Glomerular endothelial cell (primary cell): ENCODE data around the gene NUP214. TPM values are rescaled to one million over a fixed set of nuclear protein-coding genes. Genes with fewer than 3 reads are reported as not detected.

ENCODE experiments used
- DNase-seq: peaks from one replicate; pipeline ENCODE4 v3.0.0-alpha.2; 2011; ENCODE audit warnings: low read depth, low spot score; ENCODE audit errors: extremely low read depth
- total RNA-seq: library from RNA; depleted of rRNA; stranded (reverse); fragments of >200 nt; gene quantifications from 2 replicates; pipeline ENCODE4 v1.2.3, GENCODE V29; 2015

Gene NUP214
- total RNA-seq, result 19.4 and 36.9 TPM in 2 replicates

DNA sequence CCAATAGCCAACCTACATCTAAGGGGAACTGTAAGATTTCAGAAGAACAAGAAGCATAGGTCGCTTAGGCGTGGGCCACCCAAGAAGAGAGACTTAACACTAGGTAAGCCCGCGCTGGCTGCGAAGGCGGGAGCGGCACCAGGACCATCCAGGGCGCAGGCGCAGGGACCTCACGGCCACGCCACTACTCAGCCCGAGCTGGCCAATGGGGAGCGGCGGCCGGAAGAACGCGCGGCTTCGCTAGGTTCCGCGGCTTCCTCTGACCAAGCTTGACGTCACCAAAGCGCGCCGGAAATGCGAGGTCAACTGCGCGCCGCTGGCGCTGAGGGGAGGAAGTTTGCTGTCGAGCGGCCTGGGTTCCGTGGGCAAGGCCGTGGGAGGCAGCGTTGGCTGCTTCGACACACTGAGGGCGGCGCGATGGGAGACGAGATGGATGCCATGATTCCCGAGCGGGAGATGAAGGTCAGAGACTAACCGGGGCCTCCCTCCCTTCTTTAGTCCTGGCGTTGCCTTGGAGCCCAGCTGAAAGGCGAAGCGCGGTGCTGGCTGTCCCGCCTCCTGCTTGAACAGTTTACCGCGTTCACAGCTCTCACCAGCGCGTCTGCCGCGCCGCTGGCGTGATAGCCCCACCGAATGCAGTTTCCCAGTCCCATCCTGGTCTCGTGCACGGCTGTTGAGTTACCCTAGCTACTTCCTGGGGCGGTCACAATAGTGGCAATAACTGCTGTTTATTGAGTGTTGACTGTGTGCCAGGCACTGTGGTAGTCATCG lies at the start of gene NUP214:
NUP214 (plus strand) TSS at position 299 of the 771 bp plus-strand sequence; CDS start at position 418, 119 bp downstream.
- peak; percentile 80 for DNase-seq

DNA sequence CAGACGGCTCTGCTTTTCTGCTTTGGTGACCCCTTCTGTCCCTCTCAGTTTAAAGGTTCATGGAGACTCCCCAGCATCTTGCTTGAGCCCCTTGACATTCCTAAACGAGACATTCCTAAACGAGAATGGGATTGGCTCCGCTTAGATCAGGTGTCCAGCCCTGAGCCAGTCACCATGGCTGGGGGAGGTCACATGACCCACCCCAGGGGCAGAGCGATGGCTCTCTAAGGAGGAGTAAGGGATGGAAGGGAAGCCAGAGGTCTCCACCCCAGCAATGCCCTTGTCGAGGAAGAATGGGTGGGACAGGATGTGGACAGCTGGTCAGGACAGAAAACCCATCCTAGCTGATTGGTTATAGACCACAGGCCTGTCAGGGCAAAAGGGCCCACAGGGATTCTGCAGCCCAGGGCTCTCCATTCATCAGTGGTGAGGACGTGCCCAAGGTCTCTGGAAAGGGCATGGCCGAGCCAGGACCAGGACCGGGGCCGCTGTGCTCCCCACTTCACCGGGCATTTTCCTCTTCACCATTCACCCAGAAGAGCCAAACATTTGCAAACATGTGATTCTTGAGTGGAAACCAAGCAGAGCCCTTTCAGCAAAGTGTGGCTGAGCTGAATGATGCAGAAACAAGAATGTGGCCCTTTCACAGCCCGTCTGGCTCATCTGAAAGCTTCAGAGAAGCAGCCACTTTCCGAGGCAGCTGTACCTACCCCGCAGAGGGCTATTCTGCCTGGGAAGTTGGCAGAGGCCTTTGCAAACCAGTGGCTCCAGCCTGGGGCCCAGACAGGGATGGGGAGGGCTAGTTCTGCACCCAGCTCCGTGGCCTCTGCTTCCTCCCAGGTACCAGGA lies 48.8 kb upstream of the NUP214 start:
- no peak for DNase-seq

DNA sequence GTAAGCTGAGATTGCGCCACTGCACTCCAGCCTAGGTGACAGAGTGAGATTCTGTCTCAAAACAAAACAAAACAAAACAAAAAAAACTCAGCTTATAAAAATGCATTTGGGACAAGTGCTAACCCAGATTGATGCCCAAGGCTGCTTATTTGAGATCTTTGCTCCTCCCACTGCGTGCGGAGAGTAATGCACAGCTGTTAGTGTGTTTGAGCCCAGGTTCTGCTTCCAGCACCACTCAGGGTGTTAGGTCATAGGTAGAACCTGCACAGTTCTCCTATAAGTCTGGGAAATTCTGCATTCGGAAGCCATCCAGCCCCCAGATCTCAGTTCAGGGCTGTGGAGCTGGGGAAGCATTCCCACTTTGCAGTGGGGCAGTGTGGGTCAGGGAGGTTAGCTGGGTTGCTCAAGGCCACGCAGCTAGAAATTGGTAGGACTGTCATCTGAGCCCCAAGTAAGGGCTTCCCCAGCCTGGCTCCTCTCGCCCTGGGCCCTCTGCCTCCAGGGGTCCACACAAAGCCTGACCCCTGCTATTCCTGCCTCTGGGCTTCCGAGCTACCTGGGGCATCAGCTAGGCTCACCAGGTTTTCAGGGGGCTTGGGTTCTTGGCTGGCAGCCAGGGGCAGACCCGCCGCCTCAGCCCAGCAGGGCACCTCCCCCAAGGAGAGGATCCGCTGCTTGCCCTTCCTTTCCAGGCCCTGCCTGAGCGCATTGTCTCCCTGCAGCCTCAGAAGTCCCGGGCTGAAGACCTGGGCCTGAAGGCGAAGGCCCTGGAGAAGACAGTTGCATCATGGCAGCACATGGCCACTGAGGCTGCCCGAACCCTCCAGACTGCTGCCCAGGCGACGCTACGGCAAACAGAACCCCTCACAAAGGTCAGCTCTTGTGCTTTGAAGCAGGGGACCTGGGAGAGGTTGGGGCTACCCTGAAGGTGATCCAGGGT lies 46.7 kb upstream of the NUP214 start:
- DNase-seq, result no peak

DNA sequence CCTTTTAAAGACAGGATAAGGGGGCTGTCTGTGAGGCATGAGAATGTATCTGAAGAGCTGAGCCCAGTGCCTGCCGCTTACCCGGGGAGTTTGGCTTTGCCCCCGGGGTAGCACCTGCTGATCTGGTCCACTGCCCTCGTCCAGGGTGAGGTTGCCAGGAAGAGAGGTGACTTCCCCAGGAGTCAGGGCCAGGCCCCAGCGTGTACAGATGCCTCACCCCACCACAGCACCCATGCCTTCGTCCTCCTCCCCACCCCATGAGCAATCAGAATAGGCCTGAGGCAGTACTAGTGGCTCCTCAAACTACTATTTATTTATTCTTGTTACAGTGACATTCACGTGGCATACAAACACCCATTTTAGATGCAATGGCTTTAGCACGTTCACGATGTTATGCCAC lies 44.8 kb upstream of the NUP214 start:
- DNase-seq, result no peak

DNA sequence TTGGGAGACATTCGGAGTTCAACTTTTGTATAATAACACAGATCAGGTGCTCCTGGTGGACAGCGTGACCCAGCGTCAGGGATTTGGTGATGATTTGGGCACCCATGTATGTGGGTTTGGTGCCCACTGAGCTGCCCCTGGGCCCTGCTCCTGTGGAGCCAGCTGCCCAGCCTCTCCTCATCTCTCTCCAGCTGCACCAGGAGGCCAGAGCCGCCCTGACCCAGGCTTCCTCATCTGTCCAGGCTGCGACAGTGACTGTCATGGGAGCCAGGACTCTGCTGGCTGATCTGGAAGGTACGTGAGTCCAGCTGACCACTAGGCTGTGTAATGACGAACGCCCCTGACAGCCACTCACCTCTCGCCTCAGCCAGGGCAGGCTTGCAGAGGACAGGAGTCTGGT lies 43.5 kb upstream of the NUP214 start:
- no peak for DNase-seq

DNA sequence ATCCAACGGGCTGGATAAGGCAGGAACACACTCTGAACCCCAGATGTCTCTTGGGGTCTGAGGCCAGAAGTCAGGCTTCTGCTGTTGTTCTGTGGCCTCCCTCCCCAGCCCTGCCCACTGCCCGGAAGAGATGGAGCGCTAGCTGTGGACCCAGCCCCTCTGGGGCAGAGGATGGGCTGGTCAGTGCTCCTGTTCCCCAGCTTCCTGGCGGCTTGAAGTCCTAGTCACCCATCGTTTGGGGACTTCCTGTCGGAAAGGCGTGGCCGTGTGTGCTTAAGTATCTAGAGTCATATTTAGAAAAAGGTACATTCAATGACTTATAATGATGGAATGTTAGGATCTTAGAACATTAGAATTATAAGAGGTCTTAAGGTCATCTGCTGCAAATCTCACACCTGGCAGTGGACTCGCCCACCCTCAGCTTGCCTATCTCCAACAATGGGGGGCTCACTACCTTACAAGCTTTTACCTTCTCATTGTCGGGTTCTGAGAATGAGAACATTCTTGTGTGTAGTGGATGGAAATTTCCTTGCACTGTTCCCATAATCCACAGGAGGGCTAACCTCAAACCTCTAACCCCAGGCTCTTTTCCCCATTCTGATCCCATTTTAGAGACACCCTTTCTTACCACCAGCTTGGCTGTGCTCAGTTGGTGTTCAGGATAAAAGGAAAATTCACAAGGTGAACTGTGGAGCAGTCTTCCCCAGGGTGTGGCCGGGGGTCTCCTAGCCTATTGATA lies 42.4 kb upstream of the NUP214 start:
- no peak for DNase-seq

DNA sequence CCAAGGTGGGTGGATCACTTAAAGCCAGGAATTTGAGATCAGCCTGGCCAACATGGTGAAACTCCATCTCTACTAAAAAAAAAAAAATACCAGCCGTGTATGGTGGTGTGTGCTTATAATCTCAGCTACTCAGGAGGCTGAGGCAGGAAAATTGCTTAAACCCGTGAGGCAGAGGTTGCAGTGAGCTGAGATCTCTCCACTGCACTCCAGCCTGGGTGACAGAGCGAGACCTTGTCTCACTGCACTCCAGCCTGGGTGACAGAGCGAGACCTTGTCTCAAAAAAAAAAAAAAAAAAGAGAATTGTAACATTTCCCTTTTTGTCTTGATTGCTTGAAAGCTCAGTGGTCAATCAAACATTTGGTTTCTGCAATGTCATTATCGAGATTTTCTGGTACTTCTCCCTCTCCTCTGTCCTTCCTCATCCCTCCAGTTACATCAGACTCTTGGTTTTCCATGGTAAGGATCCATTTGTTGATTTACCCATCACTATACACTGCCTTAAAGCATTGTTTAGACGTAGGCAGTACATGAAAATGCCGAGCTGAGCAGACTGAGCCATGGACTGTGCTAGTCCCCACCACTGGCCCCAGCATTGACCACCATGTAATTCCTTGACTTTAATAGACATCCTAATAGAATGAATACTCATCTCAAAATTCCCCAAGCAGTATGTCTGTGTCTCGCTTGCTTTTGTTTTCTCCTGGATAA lies 40.6 kb upstream of the NUP214 start:
- no peak for DNase-seq

DNA sequence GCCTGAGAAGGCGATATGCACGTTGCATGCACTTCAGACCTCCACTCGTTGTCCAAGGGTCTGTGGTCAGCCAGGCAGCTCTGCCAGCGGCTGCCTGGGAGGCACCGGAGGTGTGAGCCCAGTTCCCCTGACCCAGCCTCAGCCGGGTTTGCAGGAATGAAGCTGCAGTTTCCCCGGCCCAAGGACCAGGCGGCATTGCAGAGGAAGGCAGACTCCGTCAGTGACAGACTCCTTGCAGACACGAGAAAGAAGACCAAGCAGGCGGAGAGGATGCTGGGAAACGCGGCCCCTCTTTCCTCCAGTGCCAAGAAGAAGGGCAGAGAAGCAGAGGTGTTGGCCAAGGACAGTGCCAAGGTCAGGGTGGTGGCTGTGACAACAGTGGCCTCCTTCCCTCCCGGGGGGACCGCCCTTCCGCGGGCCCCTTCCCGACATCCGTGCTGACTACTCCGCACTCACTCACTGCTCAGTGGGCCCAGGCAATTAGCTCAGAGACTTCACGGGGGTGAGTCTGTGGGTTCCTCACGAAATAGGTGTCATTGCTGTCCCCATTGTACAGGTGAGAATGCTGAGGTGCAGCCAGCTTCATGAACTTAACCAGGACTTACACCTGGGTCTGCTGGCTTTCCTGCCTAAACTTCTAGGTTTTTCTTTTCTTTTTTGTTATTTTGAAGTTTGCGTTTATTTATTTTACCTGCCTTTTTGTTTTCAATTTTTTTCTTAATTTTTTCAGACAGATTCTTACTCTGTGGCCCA lies 39.8 kb upstream of the NUP214 start:
- DNase-seq, result no peak

DNA sequence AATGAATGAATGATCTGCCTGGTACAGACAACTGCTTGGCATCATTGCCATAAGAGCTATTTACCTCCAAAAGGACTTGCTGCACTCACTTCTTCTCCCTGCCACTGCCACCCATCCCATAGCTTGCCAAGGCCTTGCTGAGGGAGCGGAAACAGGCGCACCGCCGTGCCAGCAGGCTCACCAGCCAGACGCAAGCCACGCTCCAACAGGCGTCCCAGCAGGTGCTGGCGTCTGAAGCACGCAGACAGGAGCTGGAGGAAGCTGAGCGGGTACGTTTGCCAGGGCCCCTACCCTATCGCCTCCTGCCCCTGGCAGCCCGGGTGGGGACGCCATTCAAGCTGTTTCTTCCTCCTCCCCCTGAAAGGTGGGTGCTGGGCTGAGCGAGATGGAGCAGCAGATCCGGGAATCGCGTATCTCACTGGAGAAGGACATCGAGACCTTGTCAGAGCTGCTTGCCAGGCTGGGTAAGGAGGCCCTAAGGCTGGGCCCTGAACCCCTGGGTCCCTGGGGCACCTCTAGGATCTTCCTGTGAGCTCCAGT lies 38.0 kb upstream of the NUP214 start:
- DNase-seq, result no peak

DNA sequence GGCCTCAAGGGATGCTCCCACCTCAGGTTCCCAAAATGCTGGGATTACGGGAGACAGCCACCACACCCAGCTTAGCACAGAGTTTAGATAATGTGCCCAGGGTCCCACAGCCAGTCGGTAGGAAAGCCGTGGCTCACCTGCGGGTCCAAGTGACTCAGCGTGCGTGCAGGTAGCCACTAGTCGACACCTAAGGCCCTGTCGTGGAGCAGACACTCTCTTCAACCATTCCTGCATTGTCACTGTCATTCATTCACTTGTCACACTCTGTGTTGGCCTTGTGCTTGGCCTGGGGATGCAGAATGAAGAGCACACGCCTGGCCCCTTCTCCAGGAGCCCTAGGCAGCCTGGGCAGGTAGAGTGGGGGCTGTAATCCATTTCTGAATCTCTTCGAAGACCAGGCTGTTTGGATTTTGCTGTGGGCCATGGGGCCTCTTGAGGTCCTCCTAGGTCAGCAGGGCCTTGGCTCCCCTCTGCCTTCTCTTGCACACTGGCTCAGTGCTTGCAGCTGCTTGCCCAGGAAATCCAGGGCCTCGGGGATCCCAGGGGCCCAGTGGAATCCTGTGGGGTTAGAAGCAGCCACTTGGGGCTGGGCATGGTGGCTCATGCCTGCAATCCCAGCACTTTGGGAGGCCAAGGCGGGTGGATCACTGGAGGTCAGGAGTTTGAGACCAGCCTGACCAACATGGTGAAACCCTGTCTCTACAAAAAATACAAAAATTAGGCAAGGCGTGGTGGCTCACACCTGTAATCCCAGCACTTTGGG lies 35.2 kb upstream of the NUP214 start:
- DNase-seq, result no peak

DNA sequence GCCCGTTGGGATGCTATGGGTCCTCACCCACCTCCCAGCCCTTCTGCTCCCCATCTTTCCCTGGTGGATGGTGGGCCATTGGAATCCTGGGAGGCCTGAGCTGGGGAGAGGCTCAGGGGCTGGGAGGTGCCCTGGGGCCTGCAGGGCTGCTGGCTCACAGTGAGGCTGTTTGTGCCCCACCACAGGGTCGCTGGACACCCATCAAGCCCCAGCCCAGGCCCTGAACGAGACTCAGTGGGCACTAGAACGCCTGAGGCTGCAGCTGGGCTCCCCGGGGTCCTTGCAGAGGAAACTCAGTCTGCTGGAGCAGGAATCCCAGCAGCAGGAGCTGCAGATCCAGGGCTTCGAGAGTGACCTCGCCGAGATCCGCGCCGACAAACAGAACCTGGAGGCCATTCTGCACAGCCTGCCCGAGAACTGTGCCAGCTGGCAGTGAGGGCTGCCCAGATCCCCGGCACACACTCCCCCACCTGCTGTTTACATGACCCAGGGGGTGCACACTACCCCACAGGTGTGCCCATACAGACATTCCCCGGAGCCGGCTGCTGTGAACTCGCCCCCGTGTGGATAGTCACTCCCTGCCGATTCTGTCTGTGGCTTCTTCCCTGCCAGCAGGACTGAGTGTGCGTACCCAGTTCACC lies 33.9 kb upstream of the NUP214 start:
- DNase-seq, result no peak

DNA sequence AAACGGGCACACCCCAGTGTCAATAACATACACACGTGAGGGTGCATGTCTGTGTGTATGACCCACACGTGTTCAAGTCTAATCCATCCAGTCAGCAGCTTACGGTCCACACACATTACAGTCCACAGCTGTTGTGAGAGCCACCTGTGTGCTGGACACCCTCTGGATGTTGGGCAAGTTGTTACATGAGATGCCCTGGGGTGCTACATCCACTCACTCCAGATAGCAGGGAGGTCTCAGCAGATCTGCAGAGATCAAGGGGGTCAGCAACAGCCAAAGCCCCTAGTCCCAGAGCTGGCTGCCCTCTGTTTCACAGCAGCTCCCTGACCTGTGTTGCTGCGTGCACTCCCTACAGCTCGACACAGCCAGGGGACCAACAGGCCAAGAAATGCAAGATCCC lies 33.4 kb upstream of the NUP214 start:
- DNase-seq, result no peak

DNA sequence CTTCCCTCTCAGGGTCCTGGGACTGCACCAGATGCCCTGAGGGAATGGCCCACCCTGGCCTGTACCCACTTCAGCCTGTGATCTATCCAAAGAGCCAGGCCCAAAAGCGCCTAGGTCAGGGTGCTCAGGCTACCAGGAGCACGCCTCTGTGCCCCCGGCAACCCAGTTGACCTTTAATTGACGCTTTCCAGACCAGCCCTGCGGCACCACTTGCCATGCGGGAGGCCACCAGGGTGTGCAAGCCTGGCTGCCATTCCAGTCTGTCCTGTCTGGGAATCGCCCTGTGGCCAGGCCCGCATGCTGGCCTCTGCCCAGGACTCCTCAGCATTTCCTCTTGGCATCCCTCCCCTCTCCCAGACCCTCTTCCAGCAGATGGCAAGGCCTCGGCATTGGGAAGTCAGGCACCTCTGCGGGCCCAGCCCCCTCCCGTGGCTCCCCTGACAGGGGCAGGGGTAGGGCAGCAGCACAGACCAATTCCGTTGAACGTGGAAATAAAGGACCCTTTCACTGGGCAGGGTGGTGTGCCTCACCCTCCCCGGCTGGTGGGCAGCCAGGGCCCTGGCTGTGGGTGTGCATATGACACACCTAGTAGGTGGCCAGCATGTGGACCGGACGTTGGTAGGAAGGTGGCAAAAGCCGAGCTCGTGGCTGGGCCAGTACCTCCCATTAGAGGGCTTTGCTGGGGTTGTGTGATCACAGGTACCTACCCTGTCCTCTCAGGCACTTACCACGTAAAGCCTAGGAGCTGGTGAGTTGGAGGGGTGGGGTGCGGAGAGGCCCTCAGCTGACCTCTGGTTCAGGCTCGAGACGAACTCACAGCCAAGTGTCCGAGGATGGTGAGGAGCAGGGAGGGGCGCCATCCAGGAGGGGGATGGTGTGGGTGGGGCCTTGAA lies 32.6 kb upstream of the NUP214 start:
- DNase-seq, result no peak

DNA sequence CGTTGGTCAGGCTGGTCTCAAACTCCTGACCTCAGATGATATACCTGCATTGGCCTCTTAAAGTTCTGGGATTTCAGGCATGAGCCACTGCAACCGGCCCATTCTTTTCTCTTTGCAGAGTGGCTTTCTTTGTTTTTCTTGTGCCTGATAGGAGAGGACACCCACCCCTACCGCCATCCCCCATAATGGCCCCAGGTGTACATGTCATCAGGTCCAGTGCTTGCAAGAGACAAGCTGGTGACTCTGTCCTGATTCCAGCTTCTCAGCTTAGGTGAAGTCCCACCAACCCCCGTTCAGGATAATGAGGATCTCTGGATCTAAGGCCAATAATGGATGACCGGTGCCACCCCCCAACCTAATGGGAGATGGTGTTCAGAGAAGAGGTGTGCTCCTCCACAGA lies 31.4 kb upstream of the NUP214 start:
- DNase-seq, result no peak

DNA sequence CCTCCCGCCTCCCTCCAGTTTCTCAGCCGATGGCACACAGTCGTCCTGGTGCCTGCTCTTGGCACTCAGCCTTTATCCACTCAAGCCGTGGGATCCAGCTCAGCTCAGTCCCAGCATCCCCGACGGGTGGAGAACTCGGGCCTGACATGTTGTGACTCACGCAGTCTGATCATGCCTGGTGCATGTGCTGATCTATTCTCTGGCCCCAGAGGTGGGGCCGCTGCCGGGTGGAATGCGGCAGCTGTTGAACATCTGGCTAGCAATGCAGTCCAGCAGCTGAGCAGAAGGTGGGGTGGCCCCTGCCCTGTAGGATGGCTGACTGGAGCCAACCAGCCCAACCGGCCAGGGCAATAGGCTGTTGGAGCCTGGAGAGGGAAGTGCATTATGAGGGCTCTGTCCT lies 30.8 kb upstream of the NUP214 start:
- no peak for DNase-seq

DNA sequence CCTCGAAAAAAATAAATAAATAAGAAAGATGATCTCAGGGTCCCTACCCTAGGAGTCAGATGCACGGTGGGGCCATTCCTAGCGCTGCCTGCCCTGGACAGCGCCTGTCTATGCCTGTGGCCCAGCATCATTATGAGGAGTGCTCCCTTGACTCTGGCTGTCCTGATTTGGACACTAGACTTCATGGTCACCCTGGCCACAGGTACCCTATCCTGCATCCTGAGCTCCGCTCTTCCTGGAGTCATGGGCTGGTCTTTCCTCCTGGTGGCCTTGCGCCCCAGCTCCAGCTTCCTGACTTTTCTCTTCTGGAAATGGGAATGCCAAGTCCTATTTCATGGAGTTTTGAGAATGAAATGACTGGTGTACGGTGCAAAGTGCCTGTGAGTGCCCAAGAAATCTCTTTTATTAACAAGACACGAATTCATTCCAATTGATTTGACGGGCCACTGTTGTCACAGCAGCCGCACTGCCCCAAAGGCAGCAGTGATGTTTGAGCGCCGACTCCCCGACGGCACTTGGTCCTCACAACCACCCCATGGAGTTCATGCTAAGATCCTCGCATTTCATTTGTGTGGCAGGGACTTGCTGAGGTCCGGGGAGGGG lies 29.6 kb upstream of the NUP214 start:
- DNase-seq, result no peak
